AG09319 (cell line): ENCODE data around the gene GRK1.

Experiments
- DNase-seq: peaks from one replicate; pipeline ENCODE4 v3.0.0-alpha.2; 2010; ENCODE audit warnings: low read depth; ENCODE audit errors: extremely low read depth
- CTCF ChIP-seq: IDR thresholded peaks from 2 replicates; pipeline ENCODE4 v1.5.1; 2011; ENCODE audit warnings: low read depth, mild to moderate bottlenecking, inconsistent platforms, low read length, moderate library complexity

GRK1 gene

GRCh38 chr13:113647351-113648215 lies 19.4 kb upstream of the GRK1 start:
- DNase-seq = no peak
- no peak for TF ChIP-seq CTCF

GRCh38 chr13:113648216-113648610 lies 18.8 kb upstream of the GRK1 start:
- DNase-seq = no peak
- no peak for TF ChIP-seq CTCF

GRCh38 chr13:113649212-113649611 lies 17.8 kb upstream of the GRK1 start:
- TF ChIP-seq CTCF = no peak
- no peak for DNase-seq

- TF ChIP-seq CTCF = no peak
- DNase-seq = no peak
These were observed 16.7 kb upstream of the GRK1 start for GRCh38 chr13:113650275-113650674.

GRCh38 chr13:113650731-113651148 lies 16.3 kb upstream of the GRK1 start:
- TF ChIP-seq CTCF = no peak
- no peak for DNase-seq

- TF ChIP-seq CTCF = no peak
- no peak for DNase-seq
These were observed 15.3 kb upstream of the GRK1 start for GRCh38 chr13:113651511-113652403.
